PFSK-1 (cell line): ENCODE results near the gene UBP1.

ENCODE experiments used
- FOXP2 ChIP-seq: optimal IDR thresholded peaks from 2 replicates; pipeline ENCODE3; 2011; ENCODE audit warnings: borderline replicate concordance, control low read depth, inconsistent platforms; ENCODE audit not compliant: insufficient read depth; ENCODE audit errors: extremely low read length, extremely low read depth
- POLR2AphosphoS5 ChIP-seq: IDR thresholded peaks from 2 replicates; pipeline ENCODE4 v1.6.1; 2012; ENCODE audit warnings: low read depth, mild to moderate bottlenecking, control low read depth, low read length, moderate library complexity
- SIN3A ChIP-seq: IDR thresholded peaks from 2 replicates; pipeline ENCODE4 v1.6.1; 2012; ENCODE audit warnings: mild to moderate bottlenecking, low read length, moderate library complexity, borderline replicate concordance; ENCODE audit not compliant: insufficient read depth
- TAF1 ChIP-seq: IDR thresholded peaks from 2 replicates; pipeline ENCODE4 v1.6.1; 2012; ENCODE audit warnings: low read length, control low read depth, borderline replicate concordance; ENCODE audit not compliant: insufficient read depth
- TF ChIP-seq, protein P1 (sequence below), 2 experiments: IDR thresholded peaks; 2 replicates each; pipeline versions ENCODE4 v1.6.1 to v1.8.0; 2011 to 2012; ENCODE audit warnings: low read depth in 2 of 2, low read length in 2 of 2, control low read depth in 1 of 2, inconsistent platforms in 1 of 2, mild to moderate bottlenecking in 1 of 2, moderate library complexity in 1 of 2; ENCODE audit not compliant: insufficient read depth in 1 of 2

Gene UBP1

DNA sequence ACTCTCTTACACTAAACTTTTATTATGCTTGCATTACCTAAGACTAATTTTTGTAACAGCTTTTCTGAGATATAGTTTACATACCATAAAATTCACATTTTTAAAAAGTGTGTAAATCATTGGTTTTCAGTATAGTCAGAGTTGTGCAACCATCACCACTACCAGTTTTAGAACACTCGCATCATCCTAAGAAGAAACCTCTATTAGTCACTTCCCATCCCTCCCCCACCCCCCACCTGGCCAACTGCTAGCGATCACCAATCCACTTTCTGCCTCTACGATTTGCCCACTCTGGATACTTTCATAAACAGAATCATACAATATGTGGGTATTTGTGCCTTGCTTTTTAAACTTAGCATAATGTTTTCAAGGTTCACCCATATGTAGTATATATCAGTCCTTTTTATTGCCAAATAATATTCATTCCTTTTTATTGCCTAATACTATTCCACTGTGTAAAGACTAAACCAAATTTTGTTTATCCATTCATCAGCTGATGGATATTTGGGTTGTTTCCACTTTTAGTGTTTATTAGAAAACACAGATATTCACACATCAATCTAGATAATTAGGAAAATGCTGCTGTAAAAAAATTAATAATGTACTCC lies 23.0 kb downstream of the UBP1 start:
- TF ChIP-seq SIN3A (no peak), TAF1 (no peak), FOXP2 (no peak), POLR2AphosphoS5 (no peak)
- TF ChIP-seq, protein P1, sequence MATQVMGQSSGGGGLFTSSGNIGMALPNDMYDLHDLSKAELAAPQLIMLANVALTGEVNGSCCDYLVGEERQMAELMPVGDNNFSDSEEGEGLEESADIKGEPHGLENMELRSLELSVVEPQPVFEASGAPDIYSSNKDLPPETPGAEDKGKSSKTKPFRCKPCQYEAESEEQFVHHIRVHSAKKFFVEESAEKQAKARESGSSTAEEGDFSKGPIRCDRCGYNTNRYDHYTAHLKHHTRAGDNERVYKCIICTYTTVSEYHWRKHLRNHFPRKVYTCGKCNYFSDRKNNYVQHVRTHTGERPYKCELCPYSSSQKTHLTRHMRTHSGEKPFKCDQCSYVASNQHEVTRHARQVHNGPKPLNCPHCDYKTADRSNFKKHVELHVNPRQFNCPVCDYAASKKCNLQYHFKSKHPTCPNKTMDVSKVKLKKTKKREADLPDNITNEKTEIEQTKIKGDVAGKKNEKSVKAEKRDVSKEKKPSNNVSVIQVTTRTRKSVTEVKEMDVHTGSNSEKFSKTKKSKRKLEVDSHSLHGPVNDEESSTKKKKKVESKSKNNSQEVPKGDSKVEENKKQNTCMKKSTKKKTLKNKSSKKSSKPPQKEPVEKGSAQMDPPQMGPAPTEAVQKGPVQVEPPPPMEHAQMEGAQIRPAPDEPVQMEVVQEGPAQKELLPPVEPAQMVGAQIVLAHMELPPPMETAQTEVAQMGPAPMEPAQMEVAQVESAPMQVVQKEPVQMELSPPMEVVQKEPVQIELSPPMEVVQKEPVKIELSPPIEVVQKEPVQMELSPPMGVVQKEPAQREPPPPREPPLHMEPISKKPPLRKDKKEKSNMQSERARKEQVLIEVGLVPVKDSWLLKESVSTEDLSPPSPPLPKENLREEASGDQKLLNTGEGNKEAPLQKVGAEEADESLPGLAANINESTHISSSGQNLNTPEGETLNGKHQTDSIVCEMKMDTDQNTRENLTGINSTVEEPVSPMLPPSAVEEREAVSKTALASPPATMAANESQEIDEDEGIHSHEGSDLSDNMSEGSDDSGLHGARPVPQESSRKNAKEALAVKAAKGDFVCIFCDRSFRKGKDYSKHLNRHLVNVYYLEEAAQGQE (IDR thresholded peaks at IDR 0.05; ENCODE audit: insufficient read depth in 1 of 2, low read depth in 2 of 2, low read length in 2 of 2) = no peak

DNA sequence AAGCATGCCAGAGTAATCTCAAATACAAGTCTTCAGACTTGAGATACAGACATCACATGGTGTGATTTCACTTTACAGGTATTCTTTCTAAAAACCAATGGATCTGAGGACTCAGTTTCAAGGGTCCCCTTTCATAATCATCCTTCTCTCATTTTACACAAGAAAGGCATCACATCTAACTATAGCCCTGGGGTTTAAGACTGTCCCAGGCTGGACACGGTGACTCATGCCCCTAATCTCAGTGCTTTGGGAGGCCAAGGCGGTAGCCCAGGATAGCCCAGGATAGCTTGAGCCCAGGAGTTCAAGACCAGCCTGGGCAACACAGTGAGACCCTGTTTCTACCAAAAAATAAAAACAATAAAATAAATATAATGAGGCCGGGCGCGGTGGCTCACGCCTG lies 36.4 kb downstream of the UBP1 start:
- TF ChIP-seq POLR2AphosphoS5 (no peak), TAF1 (no peak), FOXP2 (no peak), SIN3A (no peak)
- TF ChIP-seq, protein P1 (IDR thresholded peaks at IDR 0.05; ENCODE audit: insufficient read depth in 1 of 2, low read depth in 2 of 2, low read length in 2 of 2) = no peak

DNA sequence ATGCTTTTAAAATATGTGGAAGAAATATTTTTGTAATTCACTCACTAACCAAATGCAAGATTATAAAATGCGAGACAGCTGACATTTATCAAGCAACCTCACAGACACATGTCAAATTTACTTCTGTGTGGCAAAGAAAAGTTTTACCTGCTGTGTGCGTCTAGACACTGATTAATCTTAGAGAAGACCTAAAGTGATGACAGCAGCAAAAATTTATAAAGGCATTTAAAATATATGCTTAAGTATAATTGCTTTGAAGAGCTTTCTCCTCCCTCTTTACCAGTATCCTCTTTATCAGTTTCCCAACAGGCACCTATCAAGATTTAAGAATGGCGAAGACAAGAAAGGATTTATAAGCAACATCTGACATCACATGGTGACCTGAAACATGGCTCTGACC lies 37.3 kb downstream of the UBP1 start:
- no peak for TF ChIP-seq FOXP2
- TF ChIP-seq, protein P1 (IDR thresholded peaks at IDR 0.05; ENCODE audit: insufficient read depth in 1 of 2, low read depth in 2 of 2, low read length in 2 of 2) = no peak
- TF ChIP-seq SIN3A = no peak
- TF ChIP-seq POLR2AphosphoS5 = no peak
- TF ChIP-seq TAF1 = no peak

DNA sequence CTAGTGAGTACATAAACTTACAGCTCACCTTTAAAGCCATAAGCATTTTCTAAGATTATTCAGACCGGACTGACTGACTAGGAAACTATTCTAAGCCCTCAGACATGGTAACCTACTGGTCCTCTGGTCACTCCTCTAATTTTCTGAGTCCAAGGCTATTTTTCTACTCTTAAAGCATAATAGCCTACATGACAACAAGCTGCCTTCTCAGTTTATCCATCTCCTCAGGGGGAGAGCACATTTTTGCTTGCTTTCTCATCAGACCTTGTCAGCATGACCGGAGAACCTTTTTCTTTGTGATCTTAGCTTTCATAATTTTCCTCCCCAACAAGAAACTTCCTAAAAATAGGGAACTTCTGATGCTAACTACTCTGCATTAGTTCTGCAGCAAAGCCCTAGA lies 38.4 kb downstream of the UBP1 start:
- TF ChIP-seq FOXP2 (no peak), TAF1 (no peak), SIN3A (no peak), POLR2AphosphoS5 (no peak)
- TF ChIP-seq, protein P1 (IDR thresholded peaks at IDR 0.05; ENCODE audit: insufficient read depth in 1 of 2, low read depth in 2 of 2, low read length in 2 of 2) = no peak

DNA sequence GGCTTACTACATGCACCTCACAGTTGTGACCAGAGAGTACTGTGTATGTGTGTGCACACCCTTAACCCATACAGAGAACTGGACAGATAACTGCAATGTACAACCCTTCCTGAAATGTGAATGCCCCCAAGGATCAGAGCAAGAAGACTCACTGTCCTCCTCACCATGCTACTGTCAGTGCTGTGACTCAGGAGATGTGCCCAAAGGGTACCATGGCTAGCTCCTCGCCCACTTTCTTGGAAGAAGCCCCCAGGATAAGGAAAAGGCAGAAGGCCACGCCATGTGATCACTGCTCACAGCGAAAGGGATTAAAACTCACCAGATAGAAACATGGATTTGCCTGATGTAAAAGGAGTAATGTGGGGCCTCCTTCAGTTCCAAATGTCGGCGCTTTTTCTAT lies 41.8 kb downstream of the UBP1 start:
- TF ChIP-seq, protein P1 (IDR thresholded peaks at IDR 0.05; ENCODE audit: insufficient read depth in 1 of 2, low read depth in 2 of 2, low read length in 2 of 2) = no peak
- TF ChIP-seq SIN3A (no peak), POLR2AphosphoS5 (no peak), TAF1 (no peak), FOXP2 (no peak)
